ENCODE data around the gene RBBP6. TPM values are rescaled to one million over a fixed set of nuclear protein-coding genes. Genes with fewer than 3 reads are reported as not detected.

RBBP6 gene
- total and polyA plus RNA-seq, 2 donors (not counting 3 experiments of a cell fraction or from before 2014, with no cell fraction given), result 16.8 to 52.1 TPM

DNA sequence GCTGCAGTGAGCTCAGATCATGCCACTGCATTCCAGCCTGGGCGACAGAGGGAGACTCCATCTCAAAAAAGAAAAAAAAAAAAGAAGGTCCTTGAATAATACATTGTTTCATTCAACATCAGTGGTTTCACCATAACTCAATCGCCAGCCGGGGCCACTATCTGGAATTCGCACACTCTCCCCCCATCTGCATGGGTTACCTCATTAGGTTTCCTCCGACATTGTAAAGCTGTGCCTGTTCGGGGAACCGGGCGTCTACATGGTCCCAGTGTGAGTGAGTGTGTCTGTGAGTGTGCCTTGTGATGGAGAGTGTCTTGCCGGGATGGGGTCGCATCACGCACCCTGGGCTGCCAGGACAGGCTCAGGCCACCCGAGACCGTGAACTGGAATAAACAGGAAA lies 16.6 kb upstream of the RBBP6 start:
- DNase-seq (ENCODE audit: low read depth, low spot score) (no peak), FAIRE-seq (no peak)
- Histone ChIP-seq H3K27ac (ENCODE audit: insufficient read depth, low read depth, low read length) (no peak overlapping the region), H3K79me2 (ENCODE audit: control insufficient read depth, insufficient read depth, low read length) (no peaks in the 10 kb centered on the region), H3K27me3 (ENCODE audit: control insufficient read depth in 2 of 2, insufficient read depth in 2 of 2, low read length in 2 of 2) (peaks cover 0 to 2% of the 10 kb centered on the region in 2 experiments), H3K9me3 (replicated peaks; ENCODE audit: control insufficient read depth, insufficient read depth, low read length) (no peaks in the 10 kb centered on the region), H3K36me3 (ENCODE audit: control insufficient read depth in 2 of 2, extremely low read depth in 1 of 2, insufficient read depth in 2 of 2, low read length in 2 of 2) (no peaks in the 10 kb centered on the region), H3K4me2 (ENCODE audit: insufficient read depth, low read length) (no peak overlapping the region), H3K4me1 (ENCODE audit: control insufficient read depth, extremely low read depth, insufficient read depth, low read length) (no peaks in the 10 kb centered on the region), H3K4me3 (replicated peaks in 1 of 3; ENCODE audit: insufficient read depth in 1 of 3, low read depth in 1 of 3, low read length in 3 of 3) (no peak overlapping the region), H3K9ac (replicated peaks; ENCODE audit: extremely low read depth, insufficient read depth, low read length) (no peak overlapping the region), H4K20me1 (replicated peaks; ENCODE audit: control insufficient read depth, extremely low read depth, insufficient read depth, low read length) (no peaks in the 10 kb centered on the region), H3K9me1 (replicated peaks; ENCODE audit: control insufficient read depth, extremely low read depth, insufficient read depth, low read length) (no peaks in the 10 kb centered on the region), H2AFZ (ENCODE audit: low read depth, low read length) (no peak overlapping the region)
- TF ChIP-seq EZH2 (IDR thresholded peaks at IDR 0.05; ENCODE audit: borderline replicate concordance, low read depth, low read length, severe bottlenecking) (no peak), MYC (IDR thresholded peaks at IDR 0.05; ENCODE audit: low read depth, low read length) (no peak), GATA2 (IDR thresholded peaks at IDR 0.05; ENCODE audit: insufficient read depth, insufficient read length, low read depth, low read length) (no peak), FOS (IDR thresholded peaks at IDR 0.05; ENCODE audit: borderline replicate concordance, insufficient read depth, low read length) (no peak)
- TF ChIP-seq, protein P1, sequence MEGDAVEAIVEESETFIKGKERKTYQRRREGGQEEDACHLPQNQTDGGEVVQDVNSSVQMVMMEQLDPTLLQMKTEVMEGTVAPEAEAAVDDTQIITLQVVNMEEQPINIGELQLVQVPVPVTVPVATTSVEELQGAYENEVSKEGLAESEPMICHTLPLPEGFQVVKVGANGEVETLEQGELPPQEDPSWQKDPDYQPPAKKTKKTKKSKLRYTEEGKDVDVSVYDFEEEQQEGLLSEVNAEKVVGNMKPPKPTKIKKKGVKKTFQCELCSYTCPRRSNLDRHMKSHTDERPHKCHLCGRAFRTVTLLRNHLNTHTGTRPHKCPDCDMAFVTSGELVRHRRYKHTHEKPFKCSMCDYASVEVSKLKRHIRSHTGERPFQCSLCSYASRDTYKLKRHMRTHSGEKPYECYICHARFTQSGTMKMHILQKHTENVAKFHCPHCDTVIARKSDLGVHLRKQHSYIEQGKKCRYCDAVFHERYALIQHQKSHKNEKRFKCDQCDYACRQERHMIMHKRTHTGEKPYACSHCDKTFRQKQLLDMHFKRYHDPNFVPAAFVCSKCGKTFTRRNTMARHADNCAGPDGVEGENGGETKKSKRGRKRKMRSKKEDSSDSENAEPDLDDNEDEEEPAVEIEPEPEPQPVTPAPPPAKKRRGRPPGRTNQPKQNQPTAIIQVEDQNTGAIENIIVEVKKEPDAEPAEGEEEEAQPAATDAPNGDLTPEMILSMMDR (IDR thresholded peaks at IDR 0.05; ENCODE audit: extremely low read depth in 1 of 2, insufficient read depth in 1 of 2, low read depth in 1 of 2, low read length in 2 of 2), result no peak
- TF ChIP-seq, protein P2, sequence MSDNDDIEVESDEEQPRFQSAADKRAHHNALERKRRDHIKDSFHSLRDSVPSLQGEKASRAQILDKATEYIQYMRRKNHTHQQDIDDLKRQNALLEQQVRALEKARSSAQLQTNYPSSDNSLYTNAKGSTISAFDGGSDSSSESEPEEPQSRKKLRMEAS (IDR thresholded peaks at IDR 0.05; ENCODE audit: insufficient read depth, insufficient read length), result no peak
- CTCF ChIA-PET, result interaction anchor here (1.0 kb wide), 1 partner anchor 19 kb away, joined by 3 read pairs; no protein-coding TSS in a partner anchor
- intact Hi-C loops (cut with micrococcal nuclease) (no loop called here), dilution Hi-C loops (cut with MboI; ENCODE audit: extremely low pct_ligation_motif_present, low sequenced_read_pairs) (no loop called here)
- BruUV-seq (replicated peaks), result no TSS peak
- POLR2A ChIA-PET, result no interaction called here

Measured in endothelial cell of umbilical vein (primary cell).